GM23338 (cell line): ENCODE data around the gene MCAM. TPM values are rescaled to one million over a fixed set of nuclear protein-coding genes. Genes with fewer than 3 reads are reported as not detected.
A peak's percentile ranks its signal among the peaks of the same experiment; 100 is the strongest.

Source experiments
- ATAC-seq: fragments of 200-7000 bp; cut with Tn5 transposase; 3 replicates; pipeline ENCODE4 v1.9.1; 2020
- DNase-seq: peaks from one replicate; pipeline ENCODE4 v3.0.0-alpha.2; 2015; ENCODE audit warnings: low spot score
- H2AFZ ChIP-seq: fragments of 200-600 bp; sonication (generic); 2 replicates; pipeline ENCODE4 v1.8.0; 2016; ENCODE audit warnings: antibody characterized with exemption, mild to moderate bottlenecking, moderate library complexity
- H3F3A ChIP-seq: fragments of 200-600 bp; sonication (generic); replicated peaks from 2 replicates; pipeline ENCODE4 v1.8.0; 2017; ENCODE audit warnings: antibody characterized with exemption, mixed run types, low read depth
- H3K27ac ChIP-seq: fragments of 200-600 bp; sonication (generic); 2 replicates; pipeline ENCODE4 v1.6.1; 2016; ENCODE audit warnings: low read depth
- H3K27me3 ChIP-seq: fragments of 200-600 bp; sonication (generic); 2 replicates; pipeline ENCODE4 v1.8.0; 2016; ENCODE audit warnings: mild to moderate bottlenecking, mixed run types, moderate library complexity; ENCODE audit not compliant: insufficient read depth
- H3K36me3 ChIP-seq: fragments of 200-600 bp; sonication (generic); 2 replicates; pipeline ENCODE4 v1.8.0; 2016; ENCODE audit warnings: mild to moderate bottlenecking; ENCODE audit not compliant: insufficient read depth
- H3K4me1 ChIP-seq: fragments of 200-600 bp; sonication (generic); 2 replicates; pipeline ENCODE4 v1.8.0; 2016; ENCODE audit warnings: mild to moderate bottlenecking, moderate library complexity; ENCODE audit not compliant: insufficient read depth
- H3K4me2 ChIP-seq: fragments of 200-600 bp; sonication (generic); 2 replicates; pipeline ENCODE4 v1.7.1; 2017; ENCODE audit warnings: mixed run types
- H3K4me3 ChIP-seq: fragments of 200-600 bp; sonication (generic); 2 replicates; pipeline ENCODE4 v1.6.1; 2016; ENCODE audit warnings: mixed run types
- H3K79me2 ChIP-seq: fragments of 200-600 bp; sonication (generic); replicated peaks from 2 replicates; pipeline ENCODE4 v1.8.0; 2017; ENCODE audit warnings: mild to moderate bottlenecking; ENCODE audit not compliant: insufficient read depth
- H3K9me2 ChIP-seq: fragments of 200-600 bp; sonication (generic); 2 replicates; pipeline ENCODE4 v1.8.0; 2017; ENCODE audit not compliant: insufficient read depth
- H4K20me1 ChIP-seq: fragments of 200-600 bp; sonication (generic); replicated peaks from 2 replicates; pipeline ENCODE4 v1.8.0; 2017; ENCODE audit warnings: mild to moderate bottlenecking; ENCODE audit not compliant: insufficient read depth
- H3K27ac Mint-ChIP-seq: 2 replicates; pipeline ENCODE4 v1.8.0; 2020; ENCODE audit warnings: inconsistent platforms, mild to moderate bottlenecking, moderate library complexity, mixed read lengths
- H3K27me3 Mint-ChIP-seq: 3 replicates; pipeline ENCODE4 v1.8.0; 2022; ENCODE audit warnings: low read depth, mild to moderate bottlenecking, moderate library complexity, mixed read lengths, inconsistent platforms; ENCODE audit not compliant: insufficient read depth, poor library complexity
- H3K36me3 Mint-ChIP-seq: 3 replicates; pipeline ENCODE4 v1.8.0; 2021; ENCODE audit warnings: low read depth, mild to moderate bottlenecking, inconsistent platforms, moderate library complexity, mixed read lengths
- H3K4me1 Mint-ChIP-seq: 3 replicates; pipeline ENCODE4 v1.8.0; 2020; ENCODE audit warnings: mild to moderate bottlenecking, inconsistent platforms, mixed read lengths
- H3K4me3 Mint-ChIP-seq: 3 replicates; pipeline ENCODE4 v1.8.0; 2021; ENCODE audit warnings: moderate library complexity, mild to moderate bottlenecking, inconsistent platforms, mixed read lengths
- H3K9me3 Mint-ChIP-seq: 3 replicates; pipeline ENCODE4 v1.8.0; 2020; ENCODE audit warnings: moderate library complexity, mild to moderate bottlenecking, inconsistent platforms, mixed read lengths
- CREB1 ChIP-seq: fragments of 250-450 bp; sonication (Bioruptor Pico); IDR thresholded peaks from 2 replicates; pipeline ENCODE4 v1.5.0; 2020; ENCODE audit warnings: low read depth, mild to moderate bottlenecking, moderate library complexity
- CTCF ChIP-seq, 2 experiments: fragments of 200-600 bp in 1 of 2; sonication (generic) in 1 of 2; conservative IDR thresholded peaks; 2 replicates each; pipeline versions ENCODE4 v1.5.1 to v1.6.1; 2016 to 2017; ENCODE audit warnings: antibody characterized with exemption in 2 of 2, low read depth in 2 of 2, mild to moderate bottlenecking in 2 of 2, moderate library complexity in 1 of 2
- ETS1 ChIP-seq: IDR thresholded peaks from 2 replicates; pipeline ENCODE4 v1.6.1; 2016; ENCODE audit warnings: antibody characterized with exemption
- EZH2 ChIP-seq: fragments of 200-600 bp; sonication (generic); IDR thresholded peaks from one replicate; pipeline ENCODE4 v1.8.0; 2017; ENCODE audit warnings: antibody characterized with exemption, mild to moderate bottlenecking, low read depth; ENCODE audit not compliant: unreplicated experiment
- EZH2phosphoT487 ChIP-seq: fragments of 200-600 bp; sonication (generic); IDR thresholded peaks from one replicate; pipeline ENCODE4 v1.8.1; 2018; ENCODE audit warnings: antibody characterized with exemption; ENCODE audit not compliant: unreplicated experiment
- JUNB ChIP-seq: IDR thresholded peaks from one replicate; pipeline ENCODE4 v1.6.1; 2016; ENCODE audit warnings: antibody characterized with exemption; ENCODE audit not compliant: unreplicated experiment
- NANOG ChIP-seq: IDR thresholded peaks from 2 replicates; pipeline ENCODE4 v1.6.1; 2016; ENCODE audit warnings: antibody characterized with exemption, borderline replicate concordance
- POLR2AphosphoS5 ChIP-seq: IDR thresholded peaks from 2 replicates; pipeline ENCODE4 v1.6.1; 2016; ENCODE audit warnings: antibody characterized with exemption, low read depth
- REST ChIP-seq: IDR thresholded peaks from one replicate; pipeline ENCODE4 v1.6.1; 2018; ENCODE audit warnings: antibody characterized with exemption; ENCODE audit not compliant: unreplicated experiment
- STAT1 ChIP-seq: IDR thresholded peaks from one replicate; pipeline ENCODE4 v1.6.1; 2016; ENCODE audit warnings: antibody characterized with exemption; ENCODE audit not compliant: unreplicated experiment
- ZNF114 ChIP-seq: fragments of 250-450 bp; sonication (Bioruptor Pico); IDR thresholded peaks from 2 replicates; pipeline ENCODE4 v1.5.0; 2020; ENCODE audit warnings: mild to moderate bottlenecking, moderate library complexity
- ZNF331 ChIP-seq: fragments of 250-450 bp; sonication (Bioruptor Pico); IDR thresholded peaks from 2 replicates; pipeline ENCODE4 v1.5.0; 2020; ENCODE audit warnings: low read depth, mild to moderate bottlenecking, moderate library complexity
- ZNF462 ChIP-seq: fragments of 250-450 bp; sonication (Bioruptor Pico); IDR thresholded peaks from 2 replicates; pipeline ENCODE4 v1.5.0; 2020; ENCODE audit warnings: mild to moderate bottlenecking, moderate library complexity
- polyA plus RNA-seq: library from polyadenylated mRNA; unstranded; fragments of >200 nt; fragmentation: Nextera tagmentation; extraction: Ambion mirVana; gene quantifications from 2 replicates; pipeline ENCODE4 v1.2.1, GENCODE V29; 2016
- total RNA-seq: library from RNA; depleted of rRNA; stranded (reverse); fragments of >200 nt; shearing (Covaris generic); gene quantifications from 2 replicates; pipeline ENCODE4 v1.2.3, GENCODE V29; 2014

The MCAM gene
- total and polyA plus RNA-seq, 2 experiments from 2014 or later: 8.9 to 79.5 TPM

- H3K27me3 ChIP-seq: no peaks in the 10 kb centered on the region
- no peak overlapping the region for H3K4me3 ChIP-seq
- peaks cover 4% of the 10 kb centered on the region; the same call in 1 of the 2 replicates for H3K4me1 ChIP-seq
- TF ChIP-seq EZH2 (no peak), ZNF462 (no peak), ETS1 (no peak), JUNB (no peak), EZH2phosphoT487 (no peak), CTCF (conservative IDR thresholded peaks at IDR 0.05; ENCODE audit: low read depth in 2 of 2) (no peak), ZNF114 (CRISPR knock-in tag) (no peak), REST (no peak), POLR2AphosphoS5 (no peak), CREB1 (CRISPR knock-in tag) (no peak), NANOG (no peak), ZNF331 (no peak), STAT1 (no peak)
- H3K27ac ChIP-seq: peak overlapping the region; percentile 20; the same call in 1 of the 2 replicates
- Mint-ChIP-seq H3K36me3 (no peaks in the 10 kb centered on the region; the same call in 2 of the 3 replicates), H3K27me3 (peaks cover 2% of the 10 kb centered on the region), H3K4me1 (peaks cover 7% of the 10 kb centered on the region), H3K9me3 (no peaks in the 10 kb centered on the region), H3K27ac (no peak overlapping the region), H3K4me3 (no peak overlapping the region)
- no peak overlapping the region for H2AFZ ChIP-seq
- no peaks in the 10 kb centered on the region for H3K9me2 ChIP-seq
- peaks cover 95% of the 10 kb centered on the region for H3K79me2 ChIP-seq
- peaks cover 6% of the 10 kb centered on the region; the same call in 1 of the 2 replicates for H3K36me3 ChIP-seq
- peaks cover 39% of the 10 kb centered on the region for H4K20me1 ChIP-seq
- H3K4me2 ChIP-seq: no peak overlapping the region
- DNase-seq: no peak
- no peaks in the 10 kb centered on the region for H3F3A ChIP-seq
- ATAC-seq: no peak
These were observed 49.3 kb downstream of the MCAM start for GRCh38 chr11:119267645-119268044.
